Suppressor macrophage treated with lipopolysaccharide for 1 hour (primary cell): Measurements from ENCODE around the gene PLCB1.

ENCODE experiments used
- DNase-seq, 3 donors: peaks; one replicate each; pipeline ENCODE4 v3.0.0-alpha.2; 2020 to 2022

The PLCB1 gene

GRCh38 chr20:8667306-8667705 is 535.2 kb downstream of the PLCB1 start:
- peak in 1 of 3 donors; percentile 6 for DNase-seq

GRCh38 chr20:8670207-8670892 is 538.3 kb downstream of the PLCB1 start:
- no peak for DNase-seq

DNA sequence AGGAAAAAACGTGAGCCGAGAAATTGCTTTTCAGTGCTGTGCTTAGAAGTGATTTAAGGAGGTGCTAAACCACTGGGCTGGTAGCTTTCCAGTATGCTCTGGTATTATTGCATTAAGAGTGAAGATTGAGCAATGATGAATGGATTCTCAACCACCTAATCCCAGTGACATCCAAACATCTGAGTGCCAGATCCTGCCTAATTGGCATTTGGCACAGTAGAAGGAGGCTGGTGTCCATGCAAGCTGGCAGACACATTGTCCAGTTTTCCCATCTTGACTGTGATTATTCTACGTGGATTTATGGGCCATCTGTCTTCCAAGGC is 538.8 kb downstream of the PLCB1 start:
- peak in 1 of 3 donors; percentile 3 for DNase-seq

DNA sequence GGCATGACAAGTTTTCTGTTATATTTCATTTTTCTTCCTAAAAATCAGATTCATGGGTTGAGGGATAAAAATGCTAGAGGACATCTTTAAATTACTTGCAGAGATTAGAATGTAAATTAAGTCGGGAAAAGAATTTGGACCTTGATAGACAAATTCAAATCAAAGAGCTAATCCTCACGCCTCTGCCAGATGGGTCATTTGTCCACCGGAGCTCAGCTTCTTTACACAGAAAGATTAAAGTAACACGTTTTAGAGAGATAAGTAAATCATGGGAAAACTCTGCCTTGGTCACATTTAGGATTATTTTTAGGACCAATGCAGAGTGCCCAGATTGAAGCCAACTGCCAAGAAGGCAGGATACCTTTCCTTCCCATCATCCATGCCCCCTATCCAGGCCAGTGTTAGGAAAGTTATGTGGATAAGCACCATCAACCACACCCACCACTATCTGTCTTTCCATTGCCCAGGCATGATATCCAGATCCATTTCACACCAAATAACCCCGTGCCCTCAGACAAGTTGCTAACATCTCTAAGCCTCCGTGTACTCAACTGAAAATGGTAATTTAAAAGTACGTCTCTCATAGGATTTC is 539.4 kb downstream of the PLCB1 start:
- peak in 1 of 3 donors; percentile 16 for DNase-seq

DNA sequence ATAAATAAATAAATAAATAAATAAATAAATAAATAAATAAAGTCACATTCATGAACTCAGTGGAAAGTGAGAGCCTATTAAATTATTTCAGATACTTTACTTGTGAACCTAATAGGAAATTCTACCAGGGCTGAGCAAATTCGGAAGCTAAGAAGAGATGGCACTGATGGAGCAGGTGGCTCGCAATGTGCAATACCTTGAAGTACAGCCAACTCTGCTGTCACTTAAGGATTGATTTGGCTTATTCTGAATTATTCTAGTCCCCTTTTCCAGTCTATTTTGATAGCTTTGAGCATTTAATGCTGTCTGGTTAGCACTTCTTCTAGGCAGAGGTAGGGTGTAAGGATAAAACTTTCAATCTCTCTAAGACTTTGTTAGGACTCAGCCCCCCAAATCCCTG is 541.0 kb downstream of the PLCB1 start:
- no peak for DNase-seq

DNA sequence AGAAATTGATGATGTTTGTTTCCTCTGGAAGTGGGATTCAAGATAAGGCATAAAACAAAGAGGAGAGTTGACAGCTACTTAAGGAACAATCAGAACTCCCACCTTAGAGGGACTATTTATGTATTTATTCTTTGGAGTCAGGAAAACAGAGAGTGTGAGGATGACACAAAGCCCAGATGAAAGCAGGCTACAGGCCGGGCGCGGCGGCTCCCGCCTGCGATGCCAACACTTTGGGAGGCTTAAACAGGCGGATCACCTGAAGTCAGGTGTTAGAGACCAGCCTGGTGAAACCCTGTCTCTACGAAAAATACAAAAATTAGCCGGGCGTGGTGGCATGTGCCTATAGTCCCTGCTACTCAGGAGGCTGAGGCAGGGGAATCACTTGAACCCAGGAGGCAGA is 543.8 kb downstream of the PLCB1 start:
- DNase-seq = no peak

GRCh38 chr20:8678098-8678776 is 546.2 kb downstream of the PLCB1 start:
- no peak for DNase-seq

DNA sequence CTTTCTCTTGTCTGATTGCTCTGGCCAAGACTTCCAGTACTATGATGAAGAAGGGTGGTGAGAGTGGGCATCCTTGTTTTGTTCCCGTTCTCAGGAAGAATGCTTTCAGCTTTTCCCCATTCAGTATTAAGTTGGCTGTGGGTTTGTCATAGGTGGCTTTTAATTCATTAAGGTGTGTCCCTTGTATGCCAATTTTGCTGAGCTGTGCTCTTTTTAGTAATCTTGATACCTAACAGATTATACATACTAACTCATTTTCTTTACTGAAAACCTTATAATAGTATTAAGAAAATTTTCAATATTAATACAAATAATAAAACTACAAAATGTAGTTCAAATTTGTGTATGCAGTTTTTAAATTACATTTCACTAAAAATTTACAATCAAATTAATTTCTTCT is 557.3 kb downstream of the PLCB1 start:
- no peak for DNase-seq

GRCh38 chr20:8690074-8690473 is 558.0 kb downstream of the PLCB1 start:
- no peak for DNase-seq

DNA sequence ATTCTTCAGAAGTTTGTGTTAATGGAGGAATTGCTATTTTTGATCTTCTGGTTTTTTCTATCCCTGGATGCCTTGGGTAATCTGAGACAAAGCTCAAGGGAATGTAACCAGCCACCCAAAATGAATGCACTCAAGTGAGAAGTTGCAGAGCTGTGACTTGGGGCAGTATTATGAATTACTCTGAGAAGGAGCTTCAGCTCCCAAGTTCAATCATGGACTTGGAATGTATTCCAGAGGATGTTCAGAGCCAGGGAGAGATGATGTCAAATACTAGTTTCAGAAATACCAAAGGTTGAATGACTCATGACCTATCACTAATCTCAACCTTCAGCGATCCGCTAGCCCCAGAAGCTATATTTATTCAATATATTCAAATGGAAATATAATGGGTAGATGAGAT is 561.6 kb downstream of the PLCB1 start:
- DNase-seq = no peak

DNA sequence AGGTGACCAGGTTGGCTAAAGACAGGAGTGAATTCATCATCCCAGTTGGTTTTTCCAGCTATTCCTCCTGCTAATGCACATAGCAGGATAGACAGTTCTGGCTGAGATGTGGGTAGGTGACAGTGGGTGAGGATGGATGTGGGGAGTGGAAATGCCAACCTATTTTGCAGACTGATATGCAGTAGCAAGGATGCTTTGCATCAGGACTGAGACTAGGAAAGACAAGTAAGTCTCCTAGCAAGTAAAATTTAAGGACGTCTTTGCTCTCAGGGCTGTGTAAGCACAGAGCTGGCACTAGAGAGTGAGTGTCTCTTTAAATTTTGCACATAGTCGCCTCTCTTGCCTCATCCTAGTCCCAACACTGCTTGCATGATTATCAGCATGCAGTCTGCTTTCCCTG is 568.7 kb downstream of the PLCB1 start:
- DNase-seq = peak in 1 of 3 donors; percentile 1

DNA sequence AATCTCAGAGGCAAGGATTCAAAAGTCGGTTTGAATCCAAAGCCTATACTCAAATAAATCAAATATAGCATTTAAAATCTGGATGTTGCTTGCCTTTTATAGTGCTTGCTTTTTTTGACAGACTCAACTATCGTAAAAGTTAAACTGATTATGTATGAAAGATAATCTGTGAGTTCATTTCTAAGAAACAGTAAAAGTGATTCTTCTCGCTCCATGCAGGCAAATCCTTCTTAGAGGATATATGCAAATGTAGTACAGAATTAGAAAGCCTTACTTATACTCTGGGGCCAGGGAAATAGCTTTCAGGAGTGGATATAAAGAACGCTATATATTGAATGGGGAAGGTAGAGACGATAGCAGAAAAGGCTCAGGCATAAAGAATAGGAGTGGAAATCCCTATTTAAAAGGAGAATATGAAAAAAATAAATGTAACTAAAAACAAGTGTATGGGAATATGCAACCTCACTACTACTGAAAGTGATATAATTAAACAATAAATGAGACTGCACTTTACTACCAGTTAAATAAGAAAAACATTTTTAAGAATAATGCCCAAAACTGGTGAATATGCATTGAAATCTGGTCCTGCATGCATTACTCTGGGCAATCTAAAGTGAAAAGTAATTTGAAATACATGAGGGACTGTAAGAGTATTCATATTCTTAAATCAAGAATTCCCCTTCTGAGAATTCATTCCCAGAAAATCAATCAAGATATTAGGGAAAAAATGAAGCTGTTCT is 575.1 kb downstream of the PLCB1 start:
- peak in 1 of 3 donors; percentile 5 for DNase-seq

- DNase-seq = peak in 1 of 3 donors; percentile 17
Observed at GRCh38 chr20:8709627-8710026, 577.6 kb downstream of the PLCB1 start.

GRCh38 chr20:8711501-8711900 is 579.4 kb downstream of the PLCB1 start:
- no peak for DNase-seq

DNA sequence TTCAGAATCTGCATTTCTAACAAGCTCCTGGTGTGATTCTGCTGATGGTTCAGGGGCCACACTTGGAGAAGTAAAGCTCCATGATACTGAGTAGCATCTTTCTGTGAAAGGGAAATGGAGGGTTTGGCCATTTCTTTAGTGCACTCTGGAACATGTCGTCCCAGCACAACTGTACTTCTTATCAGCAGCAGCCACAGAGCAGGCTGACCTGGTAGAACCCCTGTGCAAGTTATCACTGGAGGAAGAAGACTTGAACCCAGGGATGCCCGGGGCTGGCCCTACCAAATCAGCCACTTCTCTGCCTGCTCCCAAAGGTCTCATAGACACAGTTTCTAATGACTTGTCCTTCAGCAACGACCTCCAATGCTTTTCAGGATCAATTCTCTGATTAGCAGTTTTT is 582.1 kb downstream of the PLCB1 start:
- no peak for DNase-seq

GRCh38 chr20:8718279-8718678 is 586.2 kb downstream of the PLCB1 start:
- DNase-seq = no peak

DNA sequence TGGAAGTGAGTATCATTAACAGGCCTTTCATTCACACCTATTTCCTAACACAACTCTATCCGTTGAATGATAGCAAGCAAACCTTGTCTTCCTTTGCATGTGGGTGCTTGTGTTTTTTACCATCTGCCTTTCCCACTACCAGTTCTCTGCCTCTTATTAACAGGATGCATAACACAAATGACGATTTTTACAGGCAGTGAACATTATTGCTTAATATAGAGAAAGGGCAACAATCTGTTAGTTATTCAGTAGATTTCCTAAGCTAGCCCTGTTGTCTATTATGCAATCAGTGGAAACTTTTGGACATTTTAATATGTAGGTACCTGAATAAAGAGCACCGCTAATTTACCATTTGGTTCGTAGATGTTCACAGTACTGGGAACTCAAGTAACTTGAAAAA is 588.0 kb downstream of the PLCB1 start:
- peak in 1 of 3 donors; percentile 10 for DNase-seq

GRCh38 chr20:8721098-8721497 is 589.0 kb downstream of the PLCB1 start:
- peak; percentile 69 to 83 (median 81) for DNase-seq

GRCh38 chr20:8722277-8722928 is 590.3 kb downstream of the PLCB1 start:
- peak; percentile 71 to 84 (median 82) for DNase-seq

DNA sequence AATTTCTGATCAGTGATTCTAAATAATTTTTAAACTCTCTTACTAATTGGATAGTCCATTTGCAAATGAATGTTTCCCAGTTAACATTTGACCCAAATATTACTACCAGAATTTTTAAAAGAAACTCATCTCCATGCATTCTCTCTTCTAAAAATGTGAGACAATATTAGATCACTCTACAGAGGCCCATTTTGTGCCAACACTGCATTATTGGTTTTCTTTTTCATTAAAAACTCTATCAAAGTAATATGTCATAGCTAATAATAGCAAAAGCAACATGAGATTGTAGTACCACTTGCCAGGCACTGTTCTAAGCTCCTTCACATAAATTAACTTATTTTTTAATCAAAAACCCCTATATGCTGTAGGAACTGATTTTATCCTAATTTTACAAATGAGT is 591.2 kb downstream of the PLCB1 start:
- no peak for DNase-seq

GRCh38 chr20:8724884-8725283 is 592.8 kb downstream of the PLCB1 start:
- DNase-seq = no peak

DNA sequence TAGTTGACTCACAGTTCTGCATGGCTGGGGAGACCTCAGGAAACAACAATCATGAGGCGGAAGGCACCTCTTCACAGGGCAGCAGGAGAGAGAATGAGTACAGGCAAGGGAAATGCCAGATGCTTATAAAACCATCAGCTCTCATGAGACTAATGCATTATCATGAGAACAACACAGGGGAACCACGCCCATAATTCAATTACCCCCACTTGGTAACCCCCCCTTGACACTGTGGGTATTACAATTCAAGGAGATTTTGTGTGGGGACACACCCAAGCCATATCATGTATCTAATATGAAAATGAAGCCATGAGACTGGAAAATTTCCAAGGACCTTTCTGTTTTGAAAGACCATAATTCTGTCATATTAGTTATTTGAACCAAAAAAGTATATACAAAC is 594.4 kb downstream of the PLCB1 start:
- DNase-seq = no peak

- no peak for DNase-seq
Observed at GRCh38 chr20:8735014-8735413, 602.9 kb downstream of the PLCB1 start.
